Lung (tissue), 12 donors: Measurements from ENCODE around the gene AKT1. TPM values are rescaled to one million over a fixed set of nuclear protein-coding genes. Genes with fewer than 3 reads are reported as not detected.

ENCODE experiments used
- ATAC-seq: fragments of 200-7000 bp; cut with Tn5 transposase; one replicate; pipeline ENCODE4 v1.9.1; 2020; ENCODE audit warnings: moderate number of reproducible peaks; ENCODE audit not compliant: insufficient read depth, low FRiP score
- DNase-seq, 3 donors: peaks; one replicate each; pipeline ENCODE4 v3.0.0-alpha.2; 2013 to 2017
- H3K27ac ChIP-seq, 2 donors: one replicate each; pipeline ENCODE4 v1.5.1; 2013; ENCODE audit warnings: mild to moderate bottlenecking in 2 of 2, moderate library complexity in 2 of 2, control low read depth in 1 of 2, inconsistent platforms in 1 of 2, low read depth in 1 of 2, low read length in 1 of 2
- H3K27me3 ChIP-seq, 3 donors: one replicate each; pipeline ENCODE4 v1.5.1; 2013; ENCODE audit warnings: low read length in 2 of 3; ENCODE audit not compliant: control insufficient read depth in 3 of 3, insufficient read depth in 3 of 3
- H3K36me3 ChIP-seq, 4 donors: one replicate each; pipeline ENCODE4 v1.5.1; 2013; ENCODE audit warnings: low read length in 4 of 4, mild to moderate bottlenecking in 1 of 4, moderate library complexity in 1 of 4; ENCODE audit not compliant: control insufficient read depth in 4 of 4, insufficient read depth in 4 of 4
- H3K4me1 ChIP-seq, 5 donors: one replicate each; pipeline ENCODE4 v1.5.1; 2013; ENCODE audit warnings: low read length in 5 of 5, mild to moderate bottlenecking in 2 of 5, moderate library complexity in 1 of 5; ENCODE audit not compliant: control insufficient read depth in 5 of 5, insufficient read depth in 5 of 5
- H3K4me3 ChIP-seq: one replicate; pipeline ENCODE4 v1.5.1; 2013; ENCODE audit warnings: mild to moderate bottlenecking, control low read depth, moderate library complexity
- H3K9ac ChIP-seq, 2 donors: one replicate each; pipeline ENCODE4 v1.5.1; 2013; ENCODE audit warnings: low read length in 2 of 2, control low read depth in 1 of 2; ENCODE audit not compliant: insufficient read depth in 1 of 2
- H3K9me3 ChIP-seq, 4 donors: one replicate each; pipeline ENCODE4 v1.5.1; 2013; ENCODE audit warnings: low read length in 3 of 4, mild to moderate bottlenecking in 1 of 4, moderate library complexity in 1 of 4; ENCODE audit not compliant: control insufficient read depth in 4 of 4, insufficient read depth in 3 of 4
- WGBS, 2 donors: extraction: QIAGEN DNeasy Blood & Tissue Kit; methylation state at CpG; one replicate each; pipeline ENCODE4 v1.1.7; 2013; 5-methylcytosine and 5-hydroxymethylcytosine counted together
- polyA plus RNA-seq, 2 donors: library from polyadenylated mRNA; stranded (reverse); fragments of 200-250 nt; gene quantifications; one replicate each; pipeline ENCODE4 v1.2.1, GENCODE V29; 2013
- total RNA-seq, 2 donors: library from RNA; depleted of rRNA in 1 of 2; stranded (reverse); fragments of >200 nt in 1 of 2; gene quantifications; one replicate each; pipeline ENCODE4 v1.2.1, GENCODE V29; 2014 to 2021
- TF ChIP-seq, protein P1 (sequence below): IDR thresholded peaks from 2 replicates; pipeline ENCODE4 v1.5.1; 2012; ENCODE audit warnings: mild to moderate bottlenecking; ENCODE audit errors: control extremely low read depth, extremely low read depth
- donor health status: control.
- donor health status: control.
- donor health status: Bipolar disorder and iron deficiency.
- donor health status: healthy.
- donor health status: DM: yes; HTN: yes; CAD: no.

Gene AKT1
- total and polyA plus RNA-seq, 4 donors, result 142 to 224 (median 160) TPM

GRCh38 chr14:104738375-104739019, 57.1 kb downstream of the AKT1 start:
- no peak overlapping the region for H3K4me3 ChIP-seq
- DNase-seq (no peak), ATAC-seq (no peak)
- no peaks in the 10 kb centered on the region for H3K27me3 ChIP-seq
- peaks cover 0 to 4% (median 1%) of the 10 kb centered on the region in 4 donors for H3K36me3 ChIP-seq
- 95 to 96% methylated on average over 18 of the region's 18 CpGs for WGBS, 2 donors
- H3K4me1 ChIP-seq, result peaks cover 0 to 15% (median 8%) of the 10 kb centered on the region in 5 donors
- no peak overlapping the region for H3K9ac ChIP-seq
- H3K27ac ChIP-seq, result no peak overlapping the region
- no peaks in the 10 kb centered on the region for H3K9me3 ChIP-seq
- TF ChIP-seq, protein P1, sequence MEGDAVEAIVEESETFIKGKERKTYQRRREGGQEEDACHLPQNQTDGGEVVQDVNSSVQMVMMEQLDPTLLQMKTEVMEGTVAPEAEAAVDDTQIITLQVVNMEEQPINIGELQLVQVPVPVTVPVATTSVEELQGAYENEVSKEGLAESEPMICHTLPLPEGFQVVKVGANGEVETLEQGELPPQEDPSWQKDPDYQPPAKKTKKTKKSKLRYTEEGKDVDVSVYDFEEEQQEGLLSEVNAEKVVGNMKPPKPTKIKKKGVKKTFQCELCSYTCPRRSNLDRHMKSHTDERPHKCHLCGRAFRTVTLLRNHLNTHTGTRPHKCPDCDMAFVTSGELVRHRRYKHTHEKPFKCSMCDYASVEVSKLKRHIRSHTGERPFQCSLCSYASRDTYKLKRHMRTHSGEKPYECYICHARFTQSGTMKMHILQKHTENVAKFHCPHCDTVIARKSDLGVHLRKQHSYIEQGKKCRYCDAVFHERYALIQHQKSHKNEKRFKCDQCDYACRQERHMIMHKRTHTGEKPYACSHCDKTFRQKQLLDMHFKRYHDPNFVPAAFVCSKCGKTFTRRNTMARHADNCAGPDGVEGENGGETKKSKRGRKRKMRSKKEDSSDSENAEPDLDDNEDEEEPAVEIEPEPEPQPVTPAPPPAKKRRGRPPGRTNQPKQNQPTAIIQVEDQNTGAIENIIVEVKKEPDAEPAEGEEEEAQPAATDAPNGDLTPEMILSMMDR, result no peak

- TF ChIP-seq, protein P1, result no peak
- WGBS, 2 donors, result 29 to 33% methylated on average over 25 to 26 of the region's 26 CpGs
- Histone ChIP-seq H3K27ac (peak overlapping the region; percentile 78 to 95), H3K4me1 (peaks cover 0 to 19% (median 8%) of the 10 kb centered on the region in 5 donors), H3K36me3 (peaks cover 0 to 4% (median 0%) of the 10 kb centered on the region in 4 donors), H3K9me3 (no peaks in the 10 kb centered on the region), H3K27me3 (no peaks in the 10 kb centered on the region), H3K4me3 (no peak overlapping the region), H3K9ac (peak overlapping the region in 1 of 2 donors; percentile 42)
- peak; percentile 76 for ATAC-seq
- DNase-seq, result peak; percentile 85 to 93 (median 88)
Observed at GRCh38 chr14:104735830-104736642, 59.5 kb downstream of the AKT1 start.

- no peak overlapping the region for H3K9ac ChIP-seq
- TF ChIP-seq, protein P1, result no peak
- H3K4me1 ChIP-seq, result peaks cover 0 to 19% (median 8%) of the 10 kb centered on the region in 5 donors
- no peak for ATAC-seq
- no peaks in the 10 kb centered on the region for H3K27me3 ChIP-seq
- H3K36me3 ChIP-seq, result peaks cover 0 to 2% (median 0%) of the 10 kb centered on the region in 4 donors
- H3K4me3 ChIP-seq, result no peak overlapping the region
- no peaks in the 10 kb centered on the region for H3K9me3 ChIP-seq
- no peak for DNase-seq
- peak overlapping the region; percentile 78 to 95 for H3K27ac ChIP-seq
- WGBS, 2 donors, result 89 to 93% methylated on average over 31 of the region's 31 CpGs
Observed at GRCh38 chr14:104734991-104735779, 60.4 kb downstream of the AKT1 start.
